GM23338 (cell line): ENCODE results near the gene ANKHD1.

ENCODE experiments used
- CREB1 ChIP-seq: fragments of 250-450 bp; sonication (Bioruptor Pico); IDR thresholded peaks from 2 replicates; pipeline ENCODE4 v1.5.0; 2020; ENCODE audit warnings: low read depth, mild to moderate bottlenecking, moderate library complexity
- EZH2 ChIP-seq: fragments of 200-600 bp; sonication (generic); IDR thresholded peaks from one replicate; pipeline ENCODE4 v1.8.0; 2017; ENCODE audit warnings: antibody characterized with exemption, mild to moderate bottlenecking, low read depth; ENCODE audit not compliant: unreplicated experiment
- EZH2phosphoT487 ChIP-seq: fragments of 200-600 bp; sonication (generic); IDR thresholded peaks from one replicate; pipeline ENCODE4 v1.8.1; 2018; ENCODE audit warnings: antibody characterized with exemption; ENCODE audit not compliant: unreplicated experiment
- JUNB ChIP-seq: IDR thresholded peaks from one replicate; pipeline ENCODE4 v1.6.1; 2016; ENCODE audit warnings: antibody characterized with exemption; ENCODE audit not compliant: unreplicated experiment
- NANOG ChIP-seq: IDR thresholded peaks from 2 replicates; pipeline ENCODE4 v1.6.1; 2016; ENCODE audit warnings: antibody characterized with exemption, borderline replicate concordance
- POLR2AphosphoS5 ChIP-seq: IDR thresholded peaks from 2 replicates; pipeline ENCODE4 v1.6.1; 2016; ENCODE audit warnings: antibody characterized with exemption, low read depth
- STAT1 ChIP-seq: IDR thresholded peaks from one replicate; pipeline ENCODE4 v1.6.1; 2016; ENCODE audit warnings: antibody characterized with exemption; ENCODE audit not compliant: unreplicated experiment
- ZNF331 ChIP-seq: fragments of 250-450 bp; sonication (Bioruptor Pico); IDR thresholded peaks from 2 replicates; pipeline ENCODE4 v1.5.0; 2020; ENCODE audit warnings: low read depth, mild to moderate bottlenecking, moderate library complexity
- TF ChIP-seq, protein P1 (sequence below), 2 experiments: fragments of 200-600 bp in 1 of 2; sonication (generic) in 1 of 2; conservative IDR thresholded peaks; 2 replicates each; pipeline versions ENCODE4 v1.5.1 to v1.6.1; 2016 to 2017; ENCODE audit warnings: antibody characterized with exemption in 2 of 2, low read depth in 2 of 2, mild to moderate bottlenecking in 2 of 2, moderate library complexity in 1 of 2
- TF ChIP-seq, protein P2 (sequence below): IDR thresholded peaks from one replicate; pipeline ENCODE4 v1.6.1; 2018; ENCODE audit warnings: antibody characterized with exemption; ENCODE audit not compliant: unreplicated experiment
- TF ChIP-seq, protein P3 (sequence below): fragments of 250-450 bp; sonication (Bioruptor Pico); IDR thresholded peaks from 2 replicates; pipeline ENCODE4 v1.5.0; 2020; ENCODE audit warnings: mild to moderate bottlenecking, moderate library complexity
- TF ChIP-seq, protein P4 (sequence below): IDR thresholded peaks from 2 replicates; pipeline ENCODE4 v1.6.1; 2016; ENCODE audit warnings: antibody characterized with exemption

DNA sequence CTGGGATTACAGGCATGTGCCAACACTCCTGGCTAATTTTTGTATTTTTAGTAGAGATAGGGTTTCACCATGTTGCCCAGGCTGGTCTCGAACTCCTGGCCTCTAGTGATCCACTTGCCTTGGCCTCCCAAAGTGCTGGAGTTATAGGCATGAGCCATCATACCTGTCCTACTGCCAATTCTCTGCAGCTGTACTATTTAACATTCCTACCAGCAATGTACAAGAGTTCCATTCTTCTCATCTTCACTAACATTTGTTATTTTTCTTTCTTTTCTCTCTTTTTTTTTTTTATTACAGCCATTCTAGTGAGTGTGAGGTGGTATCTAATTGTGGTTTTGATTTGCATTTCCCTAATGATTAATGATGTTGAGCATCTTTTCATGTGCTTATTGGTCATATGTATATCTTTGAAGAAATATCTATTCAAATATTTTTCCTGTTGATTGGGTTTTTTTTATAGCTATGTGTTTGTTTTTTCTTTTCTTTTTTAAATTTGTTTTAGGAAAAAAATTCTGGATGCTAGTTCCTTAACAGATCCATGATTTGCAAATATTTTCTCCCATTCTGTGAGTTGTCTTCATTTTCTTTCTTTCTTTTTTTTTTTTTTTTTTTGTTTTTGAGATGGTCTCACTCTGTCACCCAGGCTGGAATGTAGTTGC lies 17.4 kb downstream of the ANKHD1 start:
- TF ChIP-seq, protein P1, sequence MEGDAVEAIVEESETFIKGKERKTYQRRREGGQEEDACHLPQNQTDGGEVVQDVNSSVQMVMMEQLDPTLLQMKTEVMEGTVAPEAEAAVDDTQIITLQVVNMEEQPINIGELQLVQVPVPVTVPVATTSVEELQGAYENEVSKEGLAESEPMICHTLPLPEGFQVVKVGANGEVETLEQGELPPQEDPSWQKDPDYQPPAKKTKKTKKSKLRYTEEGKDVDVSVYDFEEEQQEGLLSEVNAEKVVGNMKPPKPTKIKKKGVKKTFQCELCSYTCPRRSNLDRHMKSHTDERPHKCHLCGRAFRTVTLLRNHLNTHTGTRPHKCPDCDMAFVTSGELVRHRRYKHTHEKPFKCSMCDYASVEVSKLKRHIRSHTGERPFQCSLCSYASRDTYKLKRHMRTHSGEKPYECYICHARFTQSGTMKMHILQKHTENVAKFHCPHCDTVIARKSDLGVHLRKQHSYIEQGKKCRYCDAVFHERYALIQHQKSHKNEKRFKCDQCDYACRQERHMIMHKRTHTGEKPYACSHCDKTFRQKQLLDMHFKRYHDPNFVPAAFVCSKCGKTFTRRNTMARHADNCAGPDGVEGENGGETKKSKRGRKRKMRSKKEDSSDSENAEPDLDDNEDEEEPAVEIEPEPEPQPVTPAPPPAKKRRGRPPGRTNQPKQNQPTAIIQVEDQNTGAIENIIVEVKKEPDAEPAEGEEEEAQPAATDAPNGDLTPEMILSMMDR (conservative IDR thresholded peaks at IDR 0.05; ENCODE audit: low read depth in 2 of 2), result no peak
- no peak for TF ChIP-seq CREB1 (CRISPR knock-in tag)
- TF ChIP-seq, protein P2, sequence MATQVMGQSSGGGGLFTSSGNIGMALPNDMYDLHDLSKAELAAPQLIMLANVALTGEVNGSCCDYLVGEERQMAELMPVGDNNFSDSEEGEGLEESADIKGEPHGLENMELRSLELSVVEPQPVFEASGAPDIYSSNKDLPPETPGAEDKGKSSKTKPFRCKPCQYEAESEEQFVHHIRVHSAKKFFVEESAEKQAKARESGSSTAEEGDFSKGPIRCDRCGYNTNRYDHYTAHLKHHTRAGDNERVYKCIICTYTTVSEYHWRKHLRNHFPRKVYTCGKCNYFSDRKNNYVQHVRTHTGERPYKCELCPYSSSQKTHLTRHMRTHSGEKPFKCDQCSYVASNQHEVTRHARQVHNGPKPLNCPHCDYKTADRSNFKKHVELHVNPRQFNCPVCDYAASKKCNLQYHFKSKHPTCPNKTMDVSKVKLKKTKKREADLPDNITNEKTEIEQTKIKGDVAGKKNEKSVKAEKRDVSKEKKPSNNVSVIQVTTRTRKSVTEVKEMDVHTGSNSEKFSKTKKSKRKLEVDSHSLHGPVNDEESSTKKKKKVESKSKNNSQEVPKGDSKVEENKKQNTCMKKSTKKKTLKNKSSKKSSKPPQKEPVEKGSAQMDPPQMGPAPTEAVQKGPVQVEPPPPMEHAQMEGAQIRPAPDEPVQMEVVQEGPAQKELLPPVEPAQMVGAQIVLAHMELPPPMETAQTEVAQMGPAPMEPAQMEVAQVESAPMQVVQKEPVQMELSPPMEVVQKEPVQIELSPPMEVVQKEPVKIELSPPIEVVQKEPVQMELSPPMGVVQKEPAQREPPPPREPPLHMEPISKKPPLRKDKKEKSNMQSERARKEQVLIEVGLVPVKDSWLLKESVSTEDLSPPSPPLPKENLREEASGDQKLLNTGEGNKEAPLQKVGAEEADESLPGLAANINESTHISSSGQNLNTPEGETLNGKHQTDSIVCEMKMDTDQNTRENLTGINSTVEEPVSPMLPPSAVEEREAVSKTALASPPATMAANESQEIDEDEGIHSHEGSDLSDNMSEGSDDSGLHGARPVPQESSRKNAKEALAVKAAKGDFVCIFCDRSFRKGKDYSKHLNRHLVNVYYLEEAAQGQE, result no peak
- no peak for TF ChIP-seq EZH2
- TF ChIP-seq, protein P3, sequence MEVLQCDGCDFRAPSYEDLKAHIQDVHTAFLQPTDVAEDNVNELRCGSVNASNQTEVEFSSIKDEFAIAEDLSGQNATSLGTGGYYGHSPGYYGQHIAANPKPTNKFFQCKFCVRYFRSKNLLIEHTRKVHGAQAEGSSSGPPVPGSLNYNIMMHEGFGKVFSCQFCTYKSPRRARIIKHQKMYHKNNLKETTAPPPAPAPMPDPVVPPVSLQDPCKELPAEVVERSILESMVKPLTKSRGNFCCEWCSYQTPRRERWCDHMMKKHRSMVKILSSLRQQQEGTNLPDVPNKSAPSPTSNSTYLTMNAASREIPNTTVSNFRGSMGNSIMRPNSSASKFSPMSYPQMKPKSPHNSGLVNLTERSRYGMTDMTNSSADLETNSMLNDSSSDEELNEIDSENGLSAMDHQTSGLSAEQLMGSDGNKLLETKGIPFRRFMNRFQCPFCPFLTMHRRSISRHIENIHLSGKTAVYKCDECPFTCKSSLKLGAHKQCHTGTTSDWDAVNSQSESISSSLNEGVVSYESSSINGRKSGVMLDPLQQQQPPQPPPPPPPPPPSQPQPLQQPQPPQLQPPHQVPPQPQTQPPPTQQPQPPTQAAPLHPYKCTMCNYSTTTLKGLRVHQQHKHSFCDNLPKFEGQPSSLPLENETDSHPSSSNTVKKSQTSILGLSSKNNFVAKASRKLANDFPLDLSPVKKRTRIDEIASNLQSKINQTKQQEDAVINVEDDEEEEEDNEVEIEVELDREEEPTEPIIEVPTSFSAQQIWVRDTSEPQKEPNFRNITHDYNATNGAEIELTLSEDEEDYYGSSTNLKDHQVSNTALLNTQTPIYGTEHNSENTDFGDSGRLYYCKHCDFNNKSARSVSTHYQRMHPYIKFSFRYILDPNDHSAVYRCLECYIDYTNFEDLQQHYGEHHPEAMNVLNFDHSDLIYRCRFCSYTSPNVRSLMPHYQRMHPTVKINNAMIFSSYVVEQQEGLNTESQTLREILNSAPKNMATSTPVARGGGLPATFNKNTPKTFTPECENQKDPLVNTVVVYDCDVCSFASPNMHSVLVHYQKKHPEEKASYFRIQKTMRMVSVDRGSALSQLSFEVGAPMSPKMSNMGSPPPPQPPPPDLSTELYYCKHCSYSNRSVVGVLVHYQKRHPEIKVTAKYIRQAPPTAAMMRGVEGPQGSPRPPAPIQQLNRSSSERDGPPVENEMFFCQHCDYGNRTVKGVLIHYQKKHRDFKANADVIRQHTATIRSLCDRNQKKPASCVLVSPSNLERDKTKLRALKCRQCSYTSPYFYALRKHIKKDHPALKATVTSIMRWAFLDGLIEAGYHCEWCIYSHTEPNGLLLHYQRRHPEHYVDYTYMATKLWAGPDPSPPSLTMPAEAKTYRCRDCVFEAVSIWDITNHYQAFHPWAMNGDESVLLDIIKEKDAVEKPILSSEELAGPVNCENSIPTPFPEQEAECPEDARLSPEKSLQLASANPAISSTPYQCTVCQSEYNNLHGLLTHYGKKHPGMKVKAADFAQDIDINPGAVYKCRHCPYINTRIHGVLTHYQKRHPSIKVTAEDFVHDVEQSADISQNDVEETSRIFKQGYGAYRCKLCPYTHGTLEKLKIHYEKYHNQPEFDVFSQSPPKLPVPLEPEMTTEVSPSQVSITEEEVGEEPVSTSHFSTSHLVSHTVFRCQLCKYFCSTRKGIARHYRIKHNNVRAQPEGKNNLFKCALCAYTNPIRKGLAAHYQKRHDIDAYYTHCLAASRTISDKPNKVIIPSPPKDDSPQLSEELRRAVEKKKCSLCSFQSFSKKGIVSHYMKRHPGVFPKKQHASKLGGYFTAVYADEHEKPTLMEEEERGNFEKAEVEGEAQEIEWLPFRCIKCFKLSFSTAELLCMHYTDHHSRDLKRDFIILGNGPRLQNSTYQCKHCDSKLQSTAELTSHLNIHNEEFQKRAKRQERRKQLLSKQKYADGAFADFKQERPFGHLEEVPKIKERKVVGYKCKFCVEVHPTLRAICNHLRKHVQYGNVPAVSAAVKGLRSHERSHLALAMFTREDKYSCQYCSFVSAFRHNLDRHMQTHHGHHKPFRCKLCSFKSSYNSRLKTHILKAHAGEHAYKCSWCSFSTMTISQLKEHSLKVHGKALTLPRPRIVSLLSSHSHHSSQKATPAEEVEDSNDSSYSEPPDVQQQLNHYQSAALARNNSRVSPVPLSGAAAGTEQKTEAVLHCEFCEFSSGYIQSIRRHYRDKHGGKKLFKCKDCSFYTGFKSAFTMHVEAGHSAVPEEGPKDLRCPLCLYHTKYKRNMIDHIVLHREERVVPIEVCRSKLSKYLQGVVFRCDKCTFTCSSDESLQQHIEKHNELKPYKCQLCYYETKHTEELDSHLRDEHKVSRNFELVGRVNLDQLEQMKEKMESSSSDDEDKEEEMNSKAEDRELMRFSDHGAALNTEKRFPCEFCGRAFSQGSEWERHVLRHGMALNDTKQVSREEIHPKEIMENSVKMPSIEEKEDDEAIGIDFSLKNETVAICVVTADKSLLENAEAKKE (CRISPR knock-in tag), result no peak
- no peak for TF ChIP-seq EZH2phosphoT487
- TF ChIP-seq POLR2AphosphoS5, result no peak
- TF ChIP-seq JUNB, result no peak
- no peak for TF ChIP-seq NANOG
- TF ChIP-seq, protein P4, sequence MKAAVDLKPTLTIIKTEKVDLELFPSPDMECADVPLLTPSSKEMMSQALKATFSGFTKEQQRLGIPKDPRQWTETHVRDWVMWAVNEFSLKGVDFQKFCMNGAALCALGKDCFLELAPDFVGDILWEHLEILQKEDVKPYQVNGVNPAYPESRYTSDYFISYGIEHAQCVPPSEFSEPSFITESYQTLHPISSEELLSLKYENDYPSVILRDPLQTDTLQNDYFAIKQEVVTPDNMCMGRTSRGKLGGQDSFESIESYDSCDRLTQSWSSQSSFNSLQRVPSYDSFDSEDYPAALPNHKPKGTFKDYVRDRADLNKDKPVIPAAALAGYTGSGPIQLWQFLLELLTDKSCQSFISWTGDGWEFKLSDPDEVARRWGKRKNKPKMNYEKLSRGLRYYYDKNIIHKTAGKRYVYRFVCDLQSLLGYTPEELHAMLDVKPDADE, result no peak
- TF ChIP-seq ZNF331 (CRISPR knock-in tag), result no peak
- TF ChIP-seq STAT1, result no peak
